Astrocyte of the cerebellum (primary cell): Measurements from ENCODE around the gene ITGA8.

Source experiments
- DNase-seq: peaks from one replicate; pipeline ENCODE4 v3.0.0-alpha.2; 2011; ENCODE audit warnings: low read depth
- H3K4me3 ChIP-seq: 2 replicates; pipeline ENCODE4 v1.5.1; 2011; ENCODE audit warnings: mild to moderate bottlenecking, low read depth, low read length, moderate library complexity
- in situ Hi-C: cut with HindIII; loops from 2 replicates; pipeline ENCODE4 v1.10.0; 2017; ENCODE audit warnings: low sequenced_read_pairs
- TF ChIP-seq, protein P1 (sequence below): IDR thresholded peaks from 2 replicates; pipeline ENCODE4 v1.5.1; 2012; ENCODE audit warnings: low read length, low read depth, moderate library complexity, mild to moderate bottlenecking; ENCODE audit errors: missing control alignments

ITGA8 gene

DNA sequence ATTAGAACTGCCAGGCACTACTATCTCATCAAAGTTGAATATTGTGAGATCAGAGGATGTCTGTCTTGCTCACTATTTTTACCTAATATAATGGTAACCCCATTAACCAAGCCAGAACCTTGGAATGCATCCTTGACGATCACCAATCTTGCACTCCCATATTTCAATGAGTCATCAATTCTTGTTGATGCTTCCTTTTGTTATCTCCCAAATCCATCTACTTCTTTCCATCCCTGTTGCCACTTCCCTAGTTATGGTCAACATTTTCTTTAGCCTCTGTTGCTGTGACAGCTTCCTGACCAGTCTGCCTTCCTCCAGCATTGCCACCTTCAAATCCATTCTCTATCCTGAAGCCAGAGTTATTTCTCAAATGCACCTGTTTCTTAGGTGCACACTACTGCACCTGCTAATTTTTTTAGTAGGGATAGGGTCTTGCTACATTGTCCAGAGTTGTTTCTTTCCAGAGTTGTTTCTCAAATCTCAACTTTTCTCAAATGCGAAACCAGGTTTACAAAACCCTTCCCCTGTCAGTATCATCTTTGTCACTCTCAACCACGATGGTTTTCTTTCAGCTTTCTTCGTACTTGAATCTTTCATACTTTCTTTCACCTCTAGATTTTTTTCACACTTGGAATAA is 15.7 kb downstream of the ITGA8 start:
- in situ Hi-C loops = loop anchor here (25.0 kb wide), 2 partner anchors 92 to 267 kb away; no protein-coding TSS in a partner anchor
- no peak overlapping the region for H3K4me3 ChIP-seq
- DNase-seq = no peak
- TF ChIP-seq, protein P1, sequence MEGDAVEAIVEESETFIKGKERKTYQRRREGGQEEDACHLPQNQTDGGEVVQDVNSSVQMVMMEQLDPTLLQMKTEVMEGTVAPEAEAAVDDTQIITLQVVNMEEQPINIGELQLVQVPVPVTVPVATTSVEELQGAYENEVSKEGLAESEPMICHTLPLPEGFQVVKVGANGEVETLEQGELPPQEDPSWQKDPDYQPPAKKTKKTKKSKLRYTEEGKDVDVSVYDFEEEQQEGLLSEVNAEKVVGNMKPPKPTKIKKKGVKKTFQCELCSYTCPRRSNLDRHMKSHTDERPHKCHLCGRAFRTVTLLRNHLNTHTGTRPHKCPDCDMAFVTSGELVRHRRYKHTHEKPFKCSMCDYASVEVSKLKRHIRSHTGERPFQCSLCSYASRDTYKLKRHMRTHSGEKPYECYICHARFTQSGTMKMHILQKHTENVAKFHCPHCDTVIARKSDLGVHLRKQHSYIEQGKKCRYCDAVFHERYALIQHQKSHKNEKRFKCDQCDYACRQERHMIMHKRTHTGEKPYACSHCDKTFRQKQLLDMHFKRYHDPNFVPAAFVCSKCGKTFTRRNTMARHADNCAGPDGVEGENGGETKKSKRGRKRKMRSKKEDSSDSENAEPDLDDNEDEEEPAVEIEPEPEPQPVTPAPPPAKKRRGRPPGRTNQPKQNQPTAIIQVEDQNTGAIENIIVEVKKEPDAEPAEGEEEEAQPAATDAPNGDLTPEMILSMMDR = no peak

DNA sequence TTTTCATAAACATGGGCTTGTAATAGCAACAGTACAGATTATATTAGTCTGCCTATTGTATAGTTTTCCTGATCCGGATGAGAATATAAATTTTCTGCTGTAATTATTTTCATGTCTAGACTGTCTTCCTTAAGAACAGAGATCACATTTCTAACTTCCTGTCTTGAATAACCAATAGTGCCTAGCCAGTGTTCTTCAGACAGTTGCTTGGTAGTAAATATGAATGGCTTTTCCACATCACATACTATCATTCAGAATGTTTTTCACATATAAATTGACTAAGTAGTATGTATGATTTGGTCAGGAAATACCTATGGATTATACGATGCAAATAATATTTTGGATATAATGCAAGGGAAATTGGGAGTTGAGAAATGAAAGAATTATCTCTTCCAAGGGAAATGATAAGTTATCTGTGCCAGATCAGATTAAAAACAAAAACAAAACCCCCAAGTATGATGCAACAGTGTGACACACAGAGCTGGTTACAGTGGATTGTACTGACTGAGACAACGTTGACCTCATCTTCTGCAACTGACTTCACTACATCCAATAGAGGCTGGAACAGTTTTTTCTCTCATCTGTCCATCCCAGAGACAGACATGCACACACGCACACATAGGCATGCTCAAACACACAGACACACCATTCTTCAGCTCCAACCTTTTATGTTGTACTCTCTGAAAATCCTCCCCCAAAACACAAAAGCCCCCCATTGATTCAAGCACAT is 16.4 kb downstream of the ITGA8 start:
- TF ChIP-seq, protein P1 = no peak
- no peak overlapping the region for H3K4me3 ChIP-seq
- DNase-seq = no peak
- in situ Hi-C loops = loop anchor here (25.0 kb wide), 2 partner anchors 91 to 266 kb away; no protein-coding TSS in a partner anchor

DNA sequence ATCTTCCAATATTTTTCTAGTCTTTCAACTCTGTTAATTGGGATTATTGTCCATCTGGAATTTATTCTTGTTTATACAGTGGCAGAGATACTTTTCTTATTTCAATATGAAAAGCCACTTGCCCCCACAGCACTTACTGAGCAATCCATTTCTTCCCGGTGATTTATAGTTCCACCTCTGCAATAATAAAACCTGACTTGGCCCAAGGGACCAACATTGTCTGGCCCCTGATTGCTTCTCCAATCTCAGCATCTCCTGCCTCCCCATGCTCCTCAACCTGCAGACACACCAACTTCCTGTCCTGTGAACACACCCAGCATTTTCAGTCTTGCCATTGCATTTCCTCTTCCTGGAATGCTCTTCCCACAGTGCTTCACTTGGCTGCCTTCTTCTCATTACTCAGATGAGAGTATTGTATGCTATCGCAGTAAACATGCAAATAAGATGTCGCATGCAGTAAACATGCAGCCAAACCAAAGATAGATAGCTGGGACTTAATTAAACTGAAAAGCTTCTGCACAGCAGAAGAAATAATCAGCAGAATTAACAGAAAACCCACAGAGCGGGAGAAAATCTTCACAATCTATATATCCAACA is 19.5 kb downstream of the ITGA8 start:
- no peak overlapping the region for H3K4me3 ChIP-seq
- TF ChIP-seq, protein P1 = no peak
- no peak for DNase-seq
- in situ Hi-C loops = loop anchor here (25.0 kb wide), 2 partner anchors 88 to 263 kb away; no protein-coding TSS in a partner anchor

DNA sequence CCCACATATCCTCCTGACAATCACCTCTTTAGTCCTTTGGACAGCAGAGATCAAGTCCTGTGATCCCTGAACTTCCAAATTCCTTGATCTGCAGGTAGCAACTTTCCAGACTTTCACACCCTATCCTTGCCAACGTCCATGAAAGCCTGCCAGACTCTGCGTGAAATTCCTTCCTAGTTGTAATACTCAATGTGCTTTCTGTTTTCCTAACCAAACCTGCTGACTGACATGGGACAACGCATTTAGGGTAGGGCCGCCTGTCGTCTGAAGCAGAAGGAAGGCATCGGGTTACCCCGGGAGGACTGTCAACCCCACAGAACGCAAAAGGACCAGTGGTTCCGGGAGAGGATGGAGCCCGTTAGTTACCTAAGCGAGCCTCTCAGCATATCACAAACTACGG is 23.9 kb downstream of the ITGA8 start:
- TF ChIP-seq, protein P1 = no peak
- H3K4me3 ChIP-seq = no peak overlapping the region
- DNase-seq = no peak
- in situ Hi-C loops = no loop called here

DNA sequence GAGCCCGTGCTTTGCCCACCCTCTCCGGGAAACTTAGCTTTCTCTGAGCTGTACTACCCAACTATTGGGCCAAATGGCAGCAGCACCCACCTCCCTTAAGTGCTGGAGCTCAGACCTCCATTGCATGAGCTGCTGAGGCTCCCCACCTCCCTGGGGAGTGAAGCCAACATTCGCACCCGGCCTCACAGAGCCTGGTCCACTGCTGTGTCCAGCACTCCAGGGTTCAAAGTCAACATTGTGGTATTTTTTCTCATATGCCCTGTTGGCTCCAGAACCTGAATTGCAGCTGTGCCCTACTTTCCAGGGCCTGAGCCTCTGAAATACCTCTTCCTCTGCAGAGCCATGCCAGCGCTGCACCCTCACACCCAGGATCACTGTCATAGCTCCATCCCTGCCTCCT is 29.7 kb downstream of the ITGA8 start:
- no peak for DNase-seq
- H3K4me3 ChIP-seq = no peak overlapping the region
- in situ Hi-C loops = no loop called here

DNA sequence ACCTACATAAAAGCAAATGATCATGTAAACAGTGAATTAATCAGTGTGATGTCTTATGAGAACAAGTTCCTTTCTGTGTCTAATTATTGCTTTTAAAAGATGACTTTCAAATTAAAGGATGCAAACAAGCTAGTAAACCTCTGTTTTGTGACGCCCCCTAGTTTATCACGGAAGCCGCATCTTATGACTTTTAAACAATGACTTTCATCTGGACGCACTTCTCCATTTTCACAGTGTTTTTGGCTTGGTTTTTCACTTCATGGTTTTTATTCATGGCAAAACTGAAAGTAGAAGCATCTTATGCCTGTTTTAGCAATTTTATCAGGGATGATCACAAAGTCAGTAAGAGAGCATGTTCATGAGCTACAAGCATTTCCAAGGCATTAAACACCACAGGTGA is 35.0 kb downstream of the ITGA8 start:
- TF ChIP-seq, protein P1 = no peak
- no peak overlapping the region for H3K4me3 ChIP-seq
- no peak for DNase-seq
- in situ Hi-C loops = no loop called here

More for the DNA sequence above, 29.7 kb downstream of the ITGA8 start:
- TF ChIP-seq, protein P1 = no peak
